C4-2B (cell line): ENCODE results near the gene SLC41A1.

Experiments
- CTCF ChIP-seq: fragments of 450-650 bp; conservative IDR thresholded peaks from 2 replicates; pipeline ENCODE4 v1.5.1; 2017; ENCODE audit warnings: mild to moderate bottlenecking
- ZFX ChIP-seq: fragments of 450-650 bp; IDR thresholded peaks from 2 replicates; pipeline ENCODE4 v1.6.1; 2017

GRCh38 chr1:205780335-205780734, 32.7 kb downstream of the SLC41A1 start:
- TF ChIP-seq CTCF (no peak), ZFX (no peak)
